T-helper 1 cell treated with Interleukin-12 subunit alpha and Interleukin-12 subunit beta and Interleukin-4 antibody, amounts not matched to agents 30 ng/mL and 1 ng/mL, for 36 hours (primary cell): Measurements from ENCODE around the gene MED17. TPM values are rescaled to one million over a fixed set of nuclear protein-coding genes. Genes with fewer than 3 reads are reported as not detected.

Experiments used
- intact Hi-C: fragments of 100-400 bp; cut with micrococcal nuclease; formaldehyde crosslinking; loops from one replicate; pipeline ENCODE4 v1.15.1; 2024
- total RNA-seq: library from RNA; stranded (reverse); gene quantifications from 2 replicates; pipeline ENCODE4 v1.2.3, GENCODE V29; 2022

MED17 gene
- total RNA-seq, 1 donor from 2014 or later, result 49.9 TPM

GRCh38 chr11:93845181-93846092 lies 61.4 kb downstream of the MED17 start:
- intact Hi-C loops, result no loop called here

DNA sequence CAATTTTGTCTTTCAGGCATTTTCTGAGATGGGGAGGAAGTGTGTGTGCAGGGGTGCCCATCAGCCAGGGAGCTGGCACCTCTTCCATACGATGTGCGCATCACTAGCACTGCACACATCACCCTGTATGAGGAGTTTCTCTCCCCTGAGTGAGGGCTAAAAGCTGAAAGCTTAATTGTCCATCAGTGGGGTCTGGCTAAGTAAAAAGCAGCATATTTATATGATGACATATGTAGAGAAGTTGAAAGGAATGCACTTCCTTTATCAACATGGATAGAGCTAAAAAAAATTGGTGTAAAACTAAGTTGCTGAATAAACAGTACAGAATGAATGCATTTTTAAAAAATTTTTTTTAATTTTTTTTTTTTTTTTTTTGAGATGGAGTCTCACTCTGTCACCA lies 62.3 kb downstream of the MED17 start:
- intact Hi-C loops, result no loop called here

GRCh38 chr11:93849201-93849600 lies 65.1 kb downstream of the MED17 start:
- intact Hi-C loops, result no loop called here

DNA sequence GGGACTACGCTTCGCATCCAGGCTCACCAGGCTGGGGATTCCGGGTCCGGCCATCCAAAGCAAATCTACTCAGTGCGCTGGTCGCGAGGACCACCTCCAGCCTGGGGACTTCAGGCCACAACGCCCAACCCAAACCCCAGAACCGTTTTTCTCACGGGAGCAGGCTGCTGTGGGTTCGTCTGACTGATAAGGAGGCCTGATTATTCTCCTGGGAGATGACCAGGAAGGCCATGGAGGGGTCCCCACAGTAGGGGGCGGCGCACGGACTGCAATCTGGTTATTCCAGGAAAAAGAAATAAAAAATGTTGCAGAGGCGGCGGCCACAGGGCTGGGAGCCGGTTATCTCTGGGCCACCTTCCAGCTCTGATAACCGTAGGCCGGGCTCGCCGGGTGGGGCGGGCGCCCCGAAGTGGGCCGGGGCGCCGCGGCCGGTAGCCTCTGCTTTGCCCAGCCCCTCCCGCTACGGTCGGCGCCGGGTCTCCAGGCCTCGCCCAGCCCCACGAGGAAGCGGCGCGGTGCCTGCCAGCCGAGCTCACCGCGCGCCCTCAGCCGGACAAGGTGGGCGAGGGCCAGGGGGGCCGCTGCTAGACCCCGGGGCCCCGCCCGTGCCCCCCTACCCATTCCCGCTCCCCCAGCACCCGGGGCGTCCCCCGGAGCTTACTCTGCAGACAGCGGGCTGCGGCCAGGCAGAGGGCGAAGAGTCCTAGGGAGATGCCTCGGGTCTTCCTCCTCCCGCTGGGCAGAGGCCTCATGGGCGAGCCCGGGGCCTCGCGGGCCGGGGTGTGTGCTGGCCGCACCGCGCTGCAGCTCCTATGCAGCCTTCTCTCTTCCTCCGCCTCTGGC lies 65.9 kb downstream of the MED17 start:
- intact Hi-C loops, result no loop called here

GRCh38 chr11:93850594-93851018 lies 66.5 kb downstream of the MED17 start, which contains the start of gene VSTM5:
TSS of gene VSTM5 (minus strand) at chr11:93850618. CDS start at chr11:93850502, 116 bp downstream.
- intact Hi-C loops, result no loop called here

DNA sequence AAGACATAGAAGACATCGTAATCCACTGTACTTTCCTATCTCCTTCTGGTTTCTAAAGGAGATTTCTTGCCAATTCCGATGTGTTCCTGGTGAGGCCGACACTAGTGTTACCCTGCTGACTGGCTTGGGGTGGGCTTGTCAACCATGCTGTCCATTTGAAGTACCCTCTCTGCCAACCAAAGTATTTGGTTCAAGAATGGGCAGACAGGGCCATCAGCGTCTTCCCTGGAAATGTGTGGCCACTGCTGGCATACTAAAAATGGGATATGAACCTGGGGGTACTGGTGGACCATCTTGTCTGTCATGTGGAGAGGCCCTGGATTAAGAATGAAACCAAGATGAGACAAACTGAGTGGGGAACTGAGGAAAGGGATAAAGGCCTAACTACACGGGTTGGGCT lies 68.2 kb downstream of the MED17 start:
- intact Hi-C loops, result no loop called here

GRCh38 chr11:93857413-93858120 lies 73.5 kb downstream of the MED17 start:
- intact Hi-C loops, result no loop called here

GRCh38 chr11:93858121-93858775 lies 74.2 kb downstream of the MED17 start:
- intact Hi-C loops, result no loop called here

GRCh38 chr11:93861808-93862207 lies 77.7 kb downstream of the MED17 start:
- intact Hi-C loops, result no loop called here

Other genes with a start within 250 kb of the MED17 start
- gene SMCO4, start 240.9 kb upstream of the MED17 start, total RNA-seq, result 33.3 and 39.5 TPM in 2 replicates
- gene CEP295, start 122.6 kb upstream of the MED17 start, total RNA-seq, result 23.6 and 24.0 TPM in 2 replicates
- 177 and 180 TPM in 2 replicates for gene TAF1D, start 42.8 kb upstream of the MED17 start, total RNA-seq
- 21.3 and 24.6 TPM in 2 replicates for gene C11orf54, start 42.6 kb upstream of the MED17 start, total RNA-seq
- gene VSTM5, start 66.3 kb downstream of the MED17 start, total RNA-seq, result not detected in 2 replicates
- not detected in 2 replicates for gene HEPHL1, start 237.1 kb downstream of the MED17 start, total RNA-seq